DMS153 (cell line): Measurements from ENCODE around the gene WIPI1.
"Not testable (repeated sequence)": the region's sequence is repeated elsewhere in the genome, so short reads cannot be mapped to it uniquely, and the experiment has no call there.

Experiments used
- DNase-seq: peaks from one replicate; lab custom pipeline; 2025; lab: John Stamatoyannopoulos, UW

Gene WIPI1

DNA sequence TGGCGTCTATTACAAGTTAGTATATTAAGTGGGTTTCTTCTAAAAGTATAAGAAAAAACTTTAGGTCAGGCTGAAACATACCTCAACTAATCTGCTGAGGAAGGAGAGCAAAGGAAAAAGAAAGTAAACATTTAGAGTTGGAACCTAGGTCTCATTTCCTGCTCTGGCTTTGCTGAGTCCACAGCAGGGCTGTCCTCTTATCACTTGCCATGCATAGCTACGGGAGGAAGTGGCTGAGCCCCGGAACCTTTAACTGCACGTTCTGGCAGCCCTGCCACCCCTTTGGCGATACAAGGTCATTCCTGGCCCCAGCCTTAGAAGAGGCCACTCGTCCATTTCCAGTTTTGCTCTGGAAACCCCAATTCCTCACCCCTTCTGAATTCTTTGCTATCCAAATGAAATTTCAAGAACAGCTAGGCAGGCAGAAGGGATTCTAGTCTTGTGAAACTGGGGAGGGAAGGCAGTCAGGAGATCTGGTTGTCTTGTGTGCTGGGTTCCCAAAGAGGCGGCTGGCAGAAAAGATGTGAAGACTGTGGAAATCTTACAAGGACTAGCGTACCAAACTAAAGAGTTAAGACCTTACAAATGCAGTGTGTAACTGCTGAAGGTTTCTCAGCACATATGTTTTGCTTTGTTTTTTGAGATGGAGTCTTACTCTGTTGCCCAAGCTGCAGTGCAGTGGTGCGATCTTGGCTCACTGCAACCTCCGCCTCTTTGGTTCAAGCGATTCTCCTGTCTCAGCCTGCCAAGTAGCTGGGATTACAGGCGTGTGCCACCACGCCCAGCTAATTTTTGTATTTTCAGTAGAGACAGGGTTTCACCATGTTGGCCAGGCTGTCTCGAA lies 19.1 kb downstream of the WIPI1 start:
- peak; percentile 31 for DNase-seq

DNA sequence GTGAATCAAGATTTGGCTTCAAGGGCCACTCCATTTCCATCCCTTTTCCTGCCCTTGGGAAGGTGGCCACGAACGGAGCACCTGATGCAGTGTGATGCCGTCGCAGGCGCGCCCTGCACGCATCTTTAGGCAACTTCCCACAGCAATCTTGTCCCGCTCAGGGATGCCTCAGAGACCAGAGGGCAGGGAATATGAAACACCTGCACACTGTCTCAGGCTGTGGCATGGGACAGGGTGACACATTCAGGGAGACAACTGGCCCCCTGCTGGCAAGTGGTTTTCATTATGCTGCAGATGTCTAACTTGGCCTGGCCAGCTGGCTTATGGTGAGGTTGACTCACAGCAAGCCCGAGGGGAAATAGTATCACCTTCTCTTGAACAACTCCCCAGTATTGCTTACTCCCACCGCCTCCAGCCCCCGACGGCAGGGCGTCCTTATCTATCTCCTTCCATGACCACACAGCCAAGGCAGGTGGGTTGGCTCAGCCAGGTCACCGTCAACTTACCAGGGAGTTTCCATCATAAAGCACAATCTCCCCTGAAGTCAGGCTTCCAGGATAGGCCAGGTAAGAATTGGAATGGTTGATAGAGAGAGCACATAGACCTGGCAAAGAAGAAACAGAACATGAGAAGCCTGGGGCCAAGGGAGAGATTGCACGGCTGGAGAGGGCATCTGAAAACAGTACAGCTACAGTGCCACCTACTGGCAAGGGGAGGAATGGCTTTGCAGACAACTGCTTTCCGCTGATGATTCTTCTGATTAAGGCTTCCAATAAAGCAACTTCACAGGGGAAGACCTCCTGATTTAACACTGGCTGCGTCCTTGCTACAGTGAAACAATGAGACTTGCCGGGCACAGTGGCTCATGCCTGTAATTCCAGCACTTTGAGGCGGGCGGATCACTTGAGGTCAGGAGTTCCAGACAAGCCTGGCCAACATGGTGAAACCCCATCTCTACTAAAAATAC lies 21.1 kb downstream of the WIPI1 start:
- peak; percentile 51 for DNase-seq

DNA sequence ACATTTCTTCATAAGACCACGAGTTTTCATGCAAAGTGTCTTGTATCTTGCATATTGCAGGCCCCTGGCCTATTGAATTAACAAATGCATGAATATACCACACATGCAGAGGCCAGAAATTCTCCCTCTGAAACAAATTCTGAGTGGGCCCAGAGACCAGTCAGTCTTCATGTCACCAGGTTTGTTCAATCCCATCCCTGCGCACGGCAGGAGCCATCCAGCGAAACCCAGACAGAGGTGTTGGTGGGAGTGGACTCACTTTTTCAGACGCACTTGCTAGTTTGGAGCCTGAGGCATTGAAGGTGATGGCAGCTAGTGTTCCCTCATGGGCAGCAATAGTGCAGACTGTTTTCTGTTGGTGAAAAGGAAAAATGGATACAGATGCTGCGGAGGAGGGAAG lies 21.9 kb downstream of the WIPI1 start:
- DNase-seq, result no peak

DNA sequence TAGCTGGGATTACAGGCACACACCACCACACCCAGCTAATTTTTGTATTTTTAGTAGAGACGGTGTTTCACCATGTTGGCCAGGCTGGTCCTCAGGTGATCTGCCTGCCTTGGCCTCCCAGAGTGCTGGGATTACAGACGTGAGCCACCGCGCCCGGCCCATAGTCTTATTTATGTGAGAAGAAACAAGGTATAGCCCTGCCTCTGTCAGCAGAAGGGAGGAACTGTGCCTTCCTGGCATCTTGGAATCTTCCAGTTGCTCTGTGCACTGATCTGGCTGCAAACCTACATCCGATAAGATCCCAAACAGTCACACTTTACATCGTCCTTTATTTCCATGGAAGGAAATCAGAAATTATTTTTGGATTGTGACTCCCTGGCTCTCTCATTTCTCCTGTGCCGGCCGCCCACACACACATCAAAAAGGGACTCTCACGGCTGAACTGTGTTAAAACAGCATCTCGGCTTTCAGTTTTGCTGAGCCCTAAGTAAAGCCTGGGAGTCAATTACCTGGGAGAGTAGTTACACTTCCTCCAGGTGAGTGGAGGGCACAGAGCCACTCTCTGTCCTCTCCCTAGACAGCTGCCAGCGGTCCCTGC lies 23.3 kb downstream of the WIPI1 start:
- DNase-seq, result no peak

DNA sequence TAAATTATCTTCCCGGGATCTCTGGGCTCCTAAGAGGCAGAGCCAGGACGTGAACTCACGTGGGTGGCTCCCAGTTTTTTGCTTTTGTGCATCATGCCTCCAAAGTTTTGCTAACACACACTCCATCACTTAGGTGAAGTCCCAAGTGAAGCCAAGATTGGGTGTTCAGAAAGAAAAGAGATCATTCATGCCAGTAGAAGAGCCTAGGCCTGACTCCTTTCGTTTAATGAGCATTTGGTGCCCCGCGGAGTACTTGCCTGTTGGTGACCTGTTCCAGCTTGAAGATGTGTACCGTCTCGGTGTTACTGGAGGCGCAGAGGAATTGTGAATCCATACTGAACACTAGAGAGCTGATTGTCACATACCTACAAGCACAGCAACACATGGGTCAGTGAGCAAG lies 24.1 kb downstream of the WIPI1 start:
- no peak for DNase-seq

DNA sequence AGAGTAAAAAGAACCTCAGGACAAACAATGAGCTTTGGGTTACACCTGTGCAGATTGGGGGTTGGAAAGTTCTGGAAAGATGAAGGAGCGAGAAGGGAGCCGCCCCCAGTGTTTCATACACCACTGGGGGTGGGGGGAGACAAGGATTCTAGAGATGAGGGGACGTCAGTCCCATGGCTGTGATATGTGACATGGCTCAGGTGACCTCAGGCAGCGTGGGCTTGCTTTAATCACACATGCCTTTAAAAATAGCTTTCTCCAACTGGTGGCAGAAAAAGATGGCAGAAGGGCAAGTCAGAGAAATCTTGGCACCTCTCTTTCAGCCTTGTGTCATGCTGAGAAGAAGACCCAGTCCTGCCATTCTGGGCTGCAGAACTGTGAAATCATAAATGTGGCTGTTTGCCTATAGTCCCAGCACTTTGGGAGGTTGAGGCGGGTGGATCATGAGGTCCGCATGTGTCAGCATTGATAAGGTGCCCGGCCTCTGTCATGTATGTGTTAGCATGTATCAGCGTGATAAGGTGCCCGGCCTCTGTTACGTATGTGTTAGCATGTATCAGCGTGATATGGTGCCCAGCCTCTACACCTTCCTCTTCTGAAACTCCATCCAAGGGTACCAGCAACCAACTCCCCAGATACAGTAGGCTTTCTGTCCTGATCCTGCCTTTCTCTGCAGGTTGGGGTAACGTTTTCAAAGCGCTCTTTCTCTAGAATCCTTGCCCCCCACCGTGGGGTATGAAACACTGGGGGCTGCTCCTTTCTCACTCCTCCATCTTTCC lies 25.0 kb downstream of the WIPI1 start:
- DNase-seq, result no peak

DNA sequence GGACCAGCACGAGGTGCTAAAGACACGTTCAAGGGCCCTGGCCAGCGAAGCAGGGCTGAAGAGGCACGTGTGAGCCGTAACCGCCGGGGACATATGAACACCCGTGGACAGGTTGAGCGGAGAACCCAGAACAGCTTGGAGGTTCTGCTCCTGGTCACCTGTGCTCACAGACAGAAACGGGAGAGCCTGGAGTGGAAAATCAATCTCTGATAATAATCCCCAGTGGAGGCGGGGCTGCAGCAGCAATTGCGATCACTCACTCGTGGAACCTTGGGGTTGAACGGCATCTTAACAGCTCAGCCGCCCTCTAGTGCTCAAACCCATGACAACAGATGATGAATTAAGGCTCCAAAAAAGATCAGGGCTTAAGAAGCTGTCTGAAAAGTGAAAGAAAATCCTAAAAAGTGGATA lies 25.6 kb downstream of the WIPI1 start:
- no peak for DNase-seq

DNA sequence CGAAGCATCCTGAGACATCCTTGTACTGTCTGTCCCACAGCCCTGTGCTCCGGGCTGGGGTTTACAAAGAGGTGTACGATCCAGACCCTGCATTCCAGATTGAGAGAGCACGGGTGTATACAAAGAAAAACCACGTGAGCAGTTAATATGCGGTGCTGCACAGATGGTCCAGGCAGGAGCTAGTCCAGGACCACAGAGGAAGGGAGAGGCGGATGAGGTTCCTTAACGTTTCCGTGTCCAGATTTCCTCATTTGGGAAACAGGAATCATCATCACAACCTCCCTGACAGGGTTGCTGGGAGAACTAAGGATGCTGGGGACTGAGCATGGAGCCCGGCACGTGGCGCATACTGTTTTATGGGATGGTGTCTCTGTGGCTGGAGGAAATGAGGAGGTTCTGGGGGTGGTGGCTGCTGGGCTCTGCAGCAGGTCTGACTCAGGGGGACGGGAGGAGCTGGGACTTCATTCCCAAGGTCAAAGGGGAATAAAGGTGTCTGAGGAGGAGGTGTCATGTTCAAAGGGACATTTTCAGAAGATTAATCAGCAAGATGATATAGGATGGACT lies 26.2 kb downstream of the WIPI1 start:
- DNase-seq, result no peak

DNA sequence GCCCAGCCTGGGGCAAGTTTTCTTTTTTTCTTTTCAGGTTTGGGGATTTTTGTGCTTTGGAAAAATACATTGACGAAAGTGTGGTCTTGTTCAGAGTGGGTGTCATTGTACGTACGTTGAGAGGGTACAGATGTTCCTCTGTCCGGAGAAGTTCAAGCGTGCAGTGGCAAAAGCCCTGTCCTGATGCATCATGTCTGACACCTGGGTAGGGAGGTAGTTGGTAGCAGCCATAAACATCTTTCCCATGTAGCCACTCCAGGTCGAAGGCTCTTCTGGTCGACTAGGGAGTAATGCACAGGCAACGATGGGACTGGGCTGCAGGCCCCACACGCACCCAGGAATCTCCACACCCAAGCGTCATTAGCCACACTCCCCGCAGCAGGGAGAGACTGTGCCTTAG lies 27.4 kb downstream of the WIPI1 start:
- DNase-seq, result no peak

DNA sequence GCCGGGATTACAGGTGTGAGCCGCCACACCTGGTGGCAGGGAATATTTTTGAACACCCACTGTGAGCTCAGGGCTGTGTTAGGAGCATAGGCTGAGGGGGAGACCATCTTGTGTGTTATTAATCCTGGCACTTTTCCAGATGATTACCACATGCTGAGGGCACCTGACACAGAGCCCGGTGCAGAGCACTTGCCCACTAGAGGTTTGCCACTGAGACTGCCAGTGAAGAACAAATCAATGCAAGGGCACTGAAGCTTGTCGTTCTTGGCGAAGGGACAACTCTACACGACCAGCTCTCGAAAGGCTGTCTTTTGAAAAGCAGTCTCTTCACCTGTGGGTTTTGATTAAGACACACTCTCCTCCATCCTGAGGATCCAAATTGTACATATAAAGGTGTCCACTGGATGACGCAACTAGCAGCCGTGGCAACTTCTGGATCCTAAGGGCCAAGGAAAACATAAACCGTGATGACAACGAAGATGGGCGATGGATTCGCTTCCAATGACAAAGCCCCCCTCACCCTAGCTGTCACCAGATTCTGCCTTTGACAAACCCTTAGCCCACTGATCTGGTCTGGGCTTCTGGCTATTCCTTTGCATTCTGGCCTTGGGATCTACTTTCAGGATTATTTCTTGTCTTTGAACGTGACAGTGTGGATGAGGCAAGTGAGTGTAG lies 28.7 kb downstream of the WIPI1 start:
- DNase-seq, result no peak

DNA sequence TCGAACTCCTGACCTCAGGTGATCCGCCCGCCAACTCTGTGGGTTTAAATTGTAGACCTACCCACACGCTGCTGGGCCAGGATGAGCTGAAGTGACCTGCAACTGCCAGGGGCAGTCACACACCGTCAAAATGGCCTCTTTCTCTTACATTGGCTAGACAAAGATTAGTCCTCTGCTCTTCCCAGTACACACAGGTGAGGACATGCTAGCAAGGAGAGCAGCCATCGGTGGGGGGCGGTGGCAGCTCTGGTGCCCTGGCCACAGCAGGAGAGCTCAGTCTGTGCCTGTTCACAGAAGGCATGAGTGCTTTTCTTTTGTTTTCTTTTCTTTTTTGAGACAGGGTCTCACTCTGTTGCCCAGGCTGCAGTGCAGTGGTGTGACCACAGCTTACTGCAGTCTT lies 29.7 kb downstream of the WIPI1 start:
- no peak for DNase-seq

DNA sequence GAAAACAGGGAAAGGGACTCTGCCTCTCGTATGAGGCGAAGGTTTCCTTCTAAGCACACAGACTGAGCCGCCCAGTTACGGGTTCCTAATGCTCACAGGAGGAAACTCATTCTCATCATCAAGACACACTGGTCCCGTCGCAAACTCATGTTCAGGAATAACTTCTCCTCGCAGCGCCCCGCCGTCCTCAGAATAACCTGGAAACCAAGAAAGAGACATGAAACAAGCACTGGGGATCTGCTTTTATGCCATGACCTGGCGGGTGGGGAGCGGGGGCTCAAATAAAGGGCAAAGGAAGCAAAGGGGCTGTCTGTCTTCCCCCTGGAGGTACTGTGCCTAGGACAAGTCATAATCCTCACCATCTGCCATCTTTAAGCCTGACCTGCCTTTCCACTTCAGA lies 31.3 kb downstream of the WIPI1 start:
- DNase-seq, result no peak

DNA sequence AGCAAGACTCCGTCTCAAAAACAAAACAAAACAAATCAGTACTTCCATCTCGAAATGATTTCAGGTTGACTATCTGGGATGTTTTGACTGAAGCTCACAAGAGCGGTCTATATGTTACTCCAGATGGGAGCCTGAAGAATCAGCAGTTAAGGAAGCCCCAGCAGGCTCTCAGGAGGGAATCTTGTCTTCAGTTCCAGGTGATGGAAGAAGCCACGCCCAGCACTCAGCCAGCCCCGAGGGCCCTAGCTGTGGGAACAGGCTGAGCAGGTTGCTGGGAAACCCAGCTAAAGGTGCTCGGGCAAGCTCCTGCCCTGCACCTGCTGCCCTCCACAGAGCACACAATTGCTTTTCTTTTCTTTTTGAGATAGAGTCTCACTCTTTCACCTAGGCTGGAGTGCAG lies 32.4 kb downstream of the WIPI1 start:
- DNase-seq, result peak; percentile 42

DNA sequence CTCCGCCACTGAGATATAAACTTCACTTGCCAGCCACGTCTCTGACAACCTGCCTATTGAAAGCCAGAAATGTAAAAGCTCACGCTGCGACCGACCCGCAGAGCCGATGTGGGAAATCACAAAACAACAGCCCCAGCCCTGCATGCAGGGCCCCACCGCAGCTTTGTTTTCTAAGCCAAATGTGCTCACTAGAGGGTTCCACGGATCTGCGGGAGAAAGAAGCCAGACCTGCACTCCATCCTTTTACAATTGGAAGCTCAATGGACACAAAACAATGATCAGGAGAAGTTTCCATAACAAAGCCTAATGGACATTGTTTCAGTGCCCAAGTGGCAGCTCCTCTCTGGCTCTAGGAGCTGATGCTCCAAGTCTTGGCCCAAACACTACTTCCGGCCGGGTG lies 33.1 kb downstream of the WIPI1 start:
- no peak for DNase-seq

DNA sequence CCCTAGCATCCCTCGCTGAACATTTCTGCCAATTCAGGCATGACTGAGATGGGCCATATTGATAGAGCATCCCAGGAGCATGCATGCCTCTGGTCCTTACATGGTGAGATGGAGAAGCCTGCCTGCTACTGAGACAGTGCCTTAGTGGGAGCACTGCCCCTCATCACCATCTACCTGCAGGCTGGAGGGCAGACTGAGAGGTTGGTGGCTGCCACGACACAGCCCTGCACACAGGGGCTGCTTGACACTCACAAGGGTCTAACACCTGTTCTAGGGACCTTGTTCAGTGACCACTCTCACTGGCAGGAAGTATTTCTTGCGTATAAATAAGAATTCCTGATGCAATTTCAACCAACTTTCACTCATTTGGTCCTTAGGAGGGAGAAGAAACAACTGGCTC lies 34.0 kb downstream of the WIPI1 start:
- DNase-seq, result no peak

DNA sequence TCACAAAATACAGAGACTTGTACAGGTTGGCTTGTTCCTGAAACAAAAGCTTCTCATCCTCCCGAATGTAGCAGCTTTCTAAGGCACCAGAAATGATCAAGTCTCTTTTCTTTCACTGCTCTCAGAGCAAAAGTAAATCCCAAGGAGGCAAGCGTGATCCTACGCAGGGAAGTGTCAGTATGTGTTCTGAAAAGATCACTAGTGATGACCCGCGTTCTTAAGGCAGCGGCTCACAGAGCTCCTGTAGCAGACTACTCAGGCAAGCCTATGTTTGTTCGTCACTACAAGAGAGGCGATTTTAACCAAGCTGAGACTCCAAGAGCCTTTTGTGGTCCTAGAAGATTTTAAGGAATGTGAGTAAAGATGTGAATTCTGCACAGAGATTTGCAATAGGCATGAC lies 34.5 kb downstream of the WIPI1 start:
- DNase-seq, result no peak

DNA sequence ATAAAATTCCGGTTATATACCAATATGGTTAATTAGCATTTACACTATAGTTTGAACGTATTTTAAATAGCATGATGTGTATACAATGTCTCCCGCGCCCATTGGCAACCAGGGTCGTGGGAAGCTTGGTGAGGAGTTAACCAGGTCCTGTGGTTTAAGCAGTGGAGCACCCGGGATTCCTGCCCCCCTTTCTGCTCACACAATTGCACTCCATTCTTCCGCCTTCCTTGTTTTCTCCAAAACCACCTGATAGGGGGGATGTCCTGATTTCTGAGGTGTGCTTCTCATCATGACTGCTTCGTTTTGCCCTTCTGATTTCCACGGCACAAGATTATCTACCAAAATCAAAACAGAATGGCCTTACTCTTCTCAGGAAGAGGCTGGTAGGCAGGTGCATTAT lies 35.8 kb downstream of the WIPI1 start:
- DNase-seq, result no peak

DNA sequence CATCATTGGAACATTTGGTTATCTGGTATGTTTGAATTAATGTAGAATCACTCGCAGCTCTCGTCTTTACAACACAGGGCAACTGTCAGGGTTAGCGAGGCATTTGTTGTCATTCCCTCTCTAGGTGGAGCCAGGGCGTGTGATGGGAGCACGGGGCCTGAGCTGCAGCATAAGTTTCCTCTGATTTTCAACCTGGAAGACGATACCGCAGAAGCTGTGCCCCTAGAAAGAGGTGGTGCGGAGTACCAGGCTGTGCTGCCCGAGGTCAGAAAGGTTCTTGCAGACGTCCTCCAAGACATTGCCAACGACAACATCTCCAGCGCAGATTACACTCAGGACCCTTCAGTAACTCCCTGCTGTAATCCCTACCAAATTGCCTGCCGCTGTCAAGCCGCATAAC lies 37.2 kb downstream of the WIPI1 start:
- no peak for DNase-seq

DNA sequence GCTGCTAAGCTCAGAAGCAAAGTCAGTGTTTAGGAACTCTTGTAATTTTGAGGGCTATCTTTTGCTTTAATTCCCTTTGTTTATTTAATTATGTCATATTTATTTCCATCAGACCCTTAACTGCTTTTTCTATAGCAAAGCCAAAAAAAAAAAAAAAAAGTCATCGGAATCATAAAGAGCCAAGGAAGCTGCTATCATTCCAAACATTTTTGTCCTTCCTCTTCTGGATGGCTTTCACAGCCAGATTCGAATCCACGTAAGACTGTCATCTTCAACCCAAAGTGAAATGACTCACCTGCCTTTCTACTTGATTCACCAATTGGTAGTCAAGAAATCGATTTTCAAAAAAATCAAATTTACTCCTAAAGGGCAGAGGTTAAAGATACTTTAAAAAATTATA lies 38.4 kb downstream of the WIPI1 start:
- no peak for DNase-seq

DNA sequence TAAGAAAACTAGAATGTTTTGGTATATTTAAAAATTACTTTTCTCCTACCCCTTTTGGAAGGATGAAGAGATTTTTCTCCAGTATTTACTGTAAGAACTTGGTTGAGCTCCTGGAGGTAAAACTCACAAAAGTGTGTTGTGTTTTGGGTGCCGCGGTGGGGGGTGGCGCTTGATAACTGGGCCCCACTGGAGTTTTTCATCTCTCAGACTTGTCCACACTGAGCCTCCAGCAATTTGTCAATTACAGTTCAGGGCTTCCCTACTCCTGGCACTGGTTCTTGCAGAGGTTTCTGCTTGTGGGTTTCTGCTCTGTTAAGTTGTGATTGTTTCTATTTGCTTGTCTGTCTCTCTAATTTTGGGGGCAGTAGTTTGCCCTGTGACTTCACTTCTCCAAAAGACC lies 40.0 kb downstream of the WIPI1 start:
- DNase-seq, result no peak

DNA sequence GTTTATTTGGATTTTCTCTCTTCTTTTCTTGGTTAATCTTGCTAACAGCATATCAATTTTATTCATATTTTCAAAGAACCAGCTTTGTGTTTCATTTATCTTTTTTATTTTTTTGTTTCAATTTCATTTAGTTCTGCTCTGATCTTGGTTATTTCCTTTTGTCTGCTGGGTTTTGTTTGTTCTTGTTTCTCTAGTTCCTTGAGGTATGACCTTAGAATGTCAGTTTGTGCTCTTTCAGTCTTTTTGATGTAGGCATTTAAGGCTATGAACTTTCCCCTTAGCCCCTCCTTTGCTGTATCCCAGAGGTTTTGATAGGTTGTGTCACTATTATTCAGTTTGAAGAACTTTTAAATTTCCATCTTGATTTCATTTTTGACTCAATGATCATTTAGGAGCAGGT lies 42.4 kb downstream of the WIPI1 start:
- not testable (repeated sequence) for DNase-seq
